ENCODE measurements around the gene OR4E1.
A peak's percentile ranks its signal among the peaks of the same experiment; 100 is the strongest.
"Not testable (repeated sequence)": the region's sequence is repeated elsewhere in the genome, so short reads cannot be mapped to it uniquely, and the experiment has no call there.

OR4E1 gene, protein sequence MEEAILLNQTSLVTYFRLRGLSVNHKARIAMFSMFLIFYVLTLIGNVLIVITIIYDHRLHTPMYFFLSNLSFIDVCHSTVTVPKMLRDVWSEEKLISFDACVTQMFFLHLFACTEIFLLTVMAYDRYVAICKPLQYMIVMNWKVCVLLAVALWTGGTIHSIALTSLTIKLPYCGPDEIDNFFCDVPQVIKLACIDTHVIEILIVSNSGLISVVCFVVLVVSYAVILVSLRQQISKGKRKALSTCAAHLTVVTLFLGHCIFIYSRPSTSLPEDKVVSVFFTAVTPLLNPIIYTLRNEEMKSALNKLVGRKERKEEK

DNA sequence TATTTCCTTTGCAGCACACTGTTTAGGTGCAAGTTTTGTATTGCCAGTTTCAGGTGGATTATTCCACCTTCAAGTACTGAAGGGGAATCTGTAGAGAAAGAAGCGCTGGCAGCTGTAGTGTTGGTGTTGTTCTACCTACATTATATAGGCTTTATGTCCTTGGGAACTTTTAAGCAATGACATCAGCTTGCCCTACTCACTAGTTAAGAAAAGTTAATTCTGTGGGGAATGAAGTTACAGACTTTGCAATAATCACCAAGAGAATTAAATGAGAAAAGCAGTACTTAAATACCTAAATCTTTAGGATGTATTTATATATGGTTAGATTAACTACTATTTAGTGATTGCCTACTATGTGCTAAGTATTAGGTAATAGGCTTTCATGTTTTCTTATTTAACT lies at the start of gene OR4E1:
OR4E1 (minus strand) TSS at position 101 of the 400 bp plus-strand sequence. CDS start 2,883 bp downstream, outside the sequence.
- no peak for DNase-seq (ENCODE audit: low read depth in 2 of 2)

DNA sequence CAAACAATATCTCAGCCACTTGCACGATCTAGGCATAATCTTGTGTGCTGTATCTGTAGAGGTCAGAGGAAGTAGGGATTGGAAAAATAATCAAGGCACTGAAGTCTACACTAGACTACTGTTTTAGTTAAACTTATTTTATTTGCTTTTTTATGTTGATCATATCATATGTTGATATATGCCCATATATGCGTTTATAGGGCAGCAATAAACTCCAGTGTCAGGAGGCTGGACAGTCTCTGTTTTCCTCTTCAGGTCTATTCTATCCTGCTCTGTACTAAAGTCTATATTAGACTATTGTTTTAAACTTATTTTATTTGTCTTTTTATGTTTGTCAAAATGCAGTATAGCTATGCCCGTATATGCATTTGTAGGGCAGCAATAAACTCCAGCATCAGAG lies 47.9 kb upstream of the OR4E1 start:
- DNase-seq (ENCODE audit: low read depth in 2 of 2): no peak

DNA sequence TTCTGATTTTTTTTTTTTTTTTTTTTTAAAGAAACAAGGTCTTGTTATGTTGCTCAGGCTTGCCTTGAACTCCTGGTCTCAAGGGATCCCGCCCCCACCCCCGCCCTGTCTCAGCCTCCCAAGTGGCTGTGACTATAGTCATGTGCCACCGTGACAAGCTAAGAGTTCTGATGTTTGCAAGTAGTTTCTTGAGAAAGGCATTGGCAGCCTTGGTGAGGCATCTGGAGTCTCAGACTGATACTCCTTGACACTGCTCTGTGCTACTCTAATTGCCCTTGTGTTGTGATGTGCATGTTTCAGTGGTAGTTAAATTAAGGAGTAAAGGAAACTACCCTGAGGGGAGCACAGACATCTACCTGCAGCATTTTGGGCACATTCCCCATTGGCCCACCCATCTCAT lies 46.2 kb upstream of the OR4E1 start:
- DNase-seq (ENCODE audit: low read depth in 2 of 2): no peak

DNA sequence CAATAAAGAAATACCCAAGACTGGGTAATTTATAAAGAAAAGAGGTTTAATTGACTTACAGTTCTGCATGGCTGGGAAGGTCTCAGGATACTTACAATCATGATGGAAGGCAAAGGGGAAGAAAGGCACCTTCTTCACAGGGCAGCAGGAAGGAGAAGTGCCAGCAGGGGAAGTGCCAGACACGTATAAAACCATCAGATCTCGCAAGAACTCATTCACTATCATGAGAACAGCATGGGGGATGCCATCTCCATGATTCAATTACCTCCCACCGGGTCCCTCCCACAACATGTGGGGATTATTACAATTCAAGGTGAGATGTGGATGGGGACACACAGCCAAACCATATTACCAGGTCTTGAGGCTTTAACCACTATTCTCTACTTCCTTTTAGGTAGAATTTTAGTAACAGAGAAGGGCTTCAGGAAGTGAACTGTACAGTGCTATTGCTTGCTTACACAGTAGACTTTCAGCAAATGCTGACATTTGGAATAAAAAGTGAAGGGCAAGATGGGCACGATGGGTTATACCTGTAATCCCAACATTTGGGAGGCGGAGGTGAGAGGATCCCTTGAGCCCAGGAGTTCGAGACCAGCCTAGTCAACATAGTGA lies 40.8 kb upstream of the OR4E1 start:
- DNase-seq (ENCODE audit: low read depth in 2 of 2): no peak

DNA sequence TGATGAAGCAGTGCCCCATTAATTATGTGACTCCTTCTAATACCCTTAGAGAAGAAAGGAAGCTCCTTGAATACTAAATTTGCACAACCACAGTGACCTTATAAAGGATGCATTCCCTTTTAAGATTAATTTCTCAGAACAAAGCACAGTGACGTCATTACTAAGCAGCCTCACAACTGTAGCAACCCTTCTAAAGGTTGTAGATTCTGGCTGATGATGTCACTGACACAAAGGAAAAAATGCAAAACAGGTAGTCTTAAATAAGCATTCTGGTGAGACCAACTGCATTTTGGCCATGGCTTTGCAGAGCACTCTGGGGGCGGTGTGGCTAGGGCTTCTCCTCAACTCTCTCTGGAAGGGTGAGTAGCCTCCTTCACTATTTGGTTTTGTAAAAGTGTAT lies 38.4 kb upstream of the OR4E1 start:
- DNase-seq (ENCODE audit: low read depth in 2 of 2): no peak

DNA sequence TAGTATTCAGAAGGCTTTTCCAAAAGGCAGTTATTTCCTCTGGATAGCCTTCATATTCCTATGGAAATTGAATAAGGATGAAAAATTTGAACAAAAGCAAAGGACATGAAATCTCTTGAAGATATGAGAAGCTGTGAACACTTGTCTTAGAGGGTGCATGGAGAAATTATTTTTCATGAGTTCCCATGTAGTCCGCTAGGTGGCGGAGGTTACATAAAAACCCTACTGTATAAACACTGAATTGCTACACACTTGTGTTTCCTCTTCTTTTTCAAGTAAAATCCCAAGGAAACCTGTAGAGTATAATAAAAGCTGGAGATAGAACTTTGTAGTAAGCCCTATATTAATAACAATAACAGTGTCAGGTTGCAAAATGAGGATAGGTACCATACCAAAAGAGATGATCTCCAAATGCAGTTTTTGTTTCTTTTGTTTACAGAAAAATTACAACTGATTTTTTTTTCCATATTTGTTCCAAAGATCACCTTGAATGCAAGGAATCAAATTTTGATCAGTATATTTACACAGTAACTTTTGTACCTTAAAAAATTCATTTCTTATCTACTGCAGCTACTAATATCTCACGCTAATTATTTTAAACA lies 37.8 kb upstream of the OR4E1 start:
- peak in 1 of 2 experiments; percentile 1 for DNase-seq (ENCODE audit: low read depth in 2 of 2)

DNA sequence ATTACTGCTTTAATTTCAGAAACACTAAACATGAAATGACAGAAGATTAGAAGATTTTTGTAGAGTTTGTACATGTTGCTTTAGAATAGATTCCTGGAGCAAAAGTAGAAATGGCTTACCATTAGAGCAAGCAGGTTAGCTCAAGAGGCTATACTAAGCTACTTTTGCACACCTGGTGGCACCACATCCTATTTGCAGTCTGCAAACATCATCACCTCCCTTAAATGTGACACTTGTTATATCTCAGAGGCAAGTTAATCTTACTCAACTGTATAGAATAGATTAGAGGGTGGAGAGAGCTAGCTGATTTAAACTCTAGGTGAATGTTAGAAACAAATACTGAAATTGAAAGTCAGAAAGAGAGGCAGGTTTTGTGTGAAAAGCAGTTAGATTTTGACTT lies 30.7 kb upstream of the OR4E1 start:
- DNase-seq (ENCODE audit: low read depth in 2 of 2): no peak

DNA sequence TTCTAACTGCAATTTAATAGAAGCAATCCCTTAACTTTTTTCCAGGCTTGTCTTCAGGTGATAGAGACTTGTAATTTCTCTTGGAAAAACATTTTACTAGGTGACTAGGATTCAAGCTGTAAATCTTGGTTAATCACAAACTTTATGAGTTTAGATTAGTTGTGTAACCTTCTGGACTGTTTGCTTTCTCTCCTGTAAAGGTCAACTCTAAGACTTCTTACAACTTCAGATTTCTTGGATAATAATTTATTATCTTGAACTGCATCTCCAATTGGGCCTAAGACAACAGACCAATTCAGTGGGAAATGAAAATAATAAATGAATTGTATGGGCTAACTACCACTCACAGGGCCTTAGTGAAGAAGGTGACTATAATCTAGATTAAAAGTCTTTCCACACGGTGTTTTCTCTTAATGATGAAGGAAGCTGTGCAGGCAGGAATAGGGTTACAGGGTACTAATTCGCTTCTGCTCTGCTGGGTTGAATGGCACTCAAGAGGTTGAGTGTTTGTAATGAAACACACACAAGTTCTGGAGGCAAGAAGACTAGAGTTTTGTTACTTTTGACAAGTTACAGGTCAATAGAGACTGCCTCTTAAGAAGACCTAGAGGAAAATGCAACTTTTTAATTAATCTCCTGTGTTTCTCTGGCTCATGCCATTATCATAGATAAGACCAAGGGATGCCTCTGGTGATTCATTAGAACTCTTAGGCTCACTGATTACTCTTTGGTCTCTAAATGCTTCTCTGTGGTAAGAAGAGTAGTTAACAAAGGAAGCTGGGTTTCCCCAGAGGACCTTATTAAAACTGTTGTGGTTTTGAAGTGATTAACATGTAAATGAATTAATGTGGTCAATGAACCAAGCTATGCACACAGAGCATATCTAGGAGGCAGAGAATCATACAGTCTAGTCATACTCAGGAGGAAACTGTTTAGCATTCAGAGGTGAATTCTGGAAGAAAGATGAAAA lies 30.0 kb upstream of the OR4E1 start:
- DNase-seq (ENCODE audit: low read depth in 2 of 2): no peak

DNA sequence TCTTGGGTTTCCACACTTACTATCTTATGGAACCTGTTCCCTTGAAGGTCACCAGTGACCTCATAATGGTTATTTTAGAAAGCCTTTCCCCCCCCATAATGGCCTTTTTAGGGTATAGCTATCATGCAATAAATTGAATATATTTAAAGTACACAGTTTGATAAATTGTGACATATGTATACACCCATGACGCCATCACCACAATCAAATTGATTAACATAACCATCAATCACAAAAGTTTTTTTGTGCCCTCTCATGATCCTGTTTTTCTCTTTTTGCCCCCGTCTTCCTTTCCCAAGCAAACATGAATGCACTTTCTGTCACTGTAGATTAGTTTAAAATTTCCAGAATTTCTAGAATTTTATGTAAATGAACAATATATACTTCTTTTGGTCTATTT lies 28.7 kb upstream of the OR4E1 start:
- DNase-seq (ENCODE audit: low read depth in 2 of 2): no peak

DNA sequence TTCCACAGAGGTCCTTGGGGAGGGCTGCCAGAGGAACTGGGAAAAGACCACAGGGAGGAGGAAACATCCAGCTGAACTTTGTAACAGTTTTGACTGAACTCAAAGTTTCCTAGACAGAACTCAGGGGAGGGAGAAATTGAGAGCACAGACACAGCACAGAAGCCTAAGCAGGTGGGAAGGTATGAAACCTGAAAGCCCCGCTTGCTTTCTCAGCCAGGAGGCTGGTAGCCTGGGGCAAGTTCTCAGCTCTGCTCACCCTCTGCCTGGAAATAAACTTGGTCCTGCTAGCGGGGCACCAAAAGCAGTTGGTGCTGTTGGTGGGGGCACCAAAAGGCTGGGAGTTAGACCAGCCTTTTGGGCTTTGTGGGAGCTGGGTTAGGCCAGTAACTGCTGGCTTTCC lies 25.9 kb upstream of the OR4E1 start:
- no peak for DNase-seq (ENCODE audit: low read depth in 2 of 2)

DNA sequence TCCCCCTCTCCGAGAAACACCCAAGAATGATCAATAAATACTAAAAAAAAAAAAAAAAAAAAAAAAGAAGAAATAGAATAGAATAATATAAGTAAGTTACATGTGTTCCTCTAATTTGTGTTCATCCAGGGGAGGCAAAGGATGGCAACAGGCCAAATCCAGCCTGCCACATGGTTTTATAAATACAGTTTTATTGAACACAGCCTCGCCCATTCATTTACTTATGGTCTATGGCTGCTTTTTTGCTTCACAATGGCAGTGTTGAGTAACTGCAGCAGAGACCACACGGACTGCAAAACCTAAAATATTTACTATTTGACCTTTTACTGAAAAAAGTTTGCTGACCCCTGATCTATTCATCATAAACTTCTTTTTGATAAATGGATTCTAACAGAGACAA lies 24.9 kb upstream of the OR4E1 start:
- not testable (repeated sequence) for DNase-seq (ENCODE audit: low read depth in 2 of 2)

DNA sequence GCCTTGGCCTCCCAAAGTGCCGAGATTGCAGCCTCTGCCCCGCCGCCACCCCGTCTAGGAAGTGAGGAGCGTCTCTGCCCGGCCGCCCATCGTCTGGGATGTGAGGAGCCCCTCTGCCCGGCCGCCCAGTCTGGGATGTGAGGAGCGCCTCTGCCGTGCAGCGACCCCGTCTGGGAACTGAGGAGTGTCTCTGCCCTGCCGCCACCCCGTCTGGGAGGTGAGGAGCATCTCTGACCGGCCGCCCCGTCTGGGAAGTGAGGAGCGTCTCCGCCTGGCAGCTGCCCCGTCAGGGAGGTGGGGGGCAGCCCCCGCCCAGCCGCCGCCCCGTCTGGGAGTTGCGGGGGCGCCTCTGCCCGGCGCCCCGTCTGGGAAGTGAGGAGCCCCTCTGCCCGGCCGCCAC lies 24.0 kb upstream of the OR4E1 start:
- not testable (repeated sequence) for DNase-seq (ENCODE audit: low read depth in 2 of 2)

DNA sequence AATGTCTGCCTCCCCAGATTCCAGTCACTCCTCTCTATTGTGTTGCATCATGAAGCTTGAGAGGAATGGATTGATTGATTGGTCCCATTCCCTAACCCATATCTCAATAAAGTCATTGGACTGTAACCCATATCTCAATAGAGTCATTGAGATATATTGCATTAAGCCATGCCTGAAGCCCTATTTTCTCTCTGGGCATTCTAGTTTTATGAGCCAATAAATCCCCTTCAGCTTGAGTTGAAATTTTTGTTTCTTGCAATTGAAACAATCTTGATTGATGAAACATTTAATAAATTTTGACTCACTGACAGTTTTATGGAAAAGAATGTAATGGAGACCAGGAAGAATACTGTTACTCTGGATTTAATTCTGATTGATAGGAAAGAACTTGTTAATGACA lies 20.8 kb upstream of the OR4E1 start:
- DNase-seq (ENCODE audit: low read depth in 2 of 2): no peak

DNA sequence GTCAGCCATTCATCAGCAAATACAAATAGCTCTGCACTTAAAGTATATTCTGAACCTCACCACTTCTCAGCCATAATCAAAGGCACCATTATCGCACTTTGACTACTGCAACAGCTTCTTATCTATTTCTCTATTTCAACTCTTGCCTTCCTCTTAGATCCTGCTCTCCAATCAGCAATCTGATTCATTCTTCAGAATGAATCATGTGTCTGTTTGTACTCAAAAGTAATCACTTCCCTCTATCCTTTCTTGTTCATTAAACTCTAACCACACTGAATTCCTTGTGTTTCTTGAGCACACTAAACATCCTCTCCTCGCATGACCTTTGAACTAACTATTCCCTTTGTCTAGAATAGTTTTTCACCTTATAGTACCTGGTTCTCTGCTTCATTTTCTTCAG lies 12.8 kb upstream of the OR4E1 start:
- no peak for DNase-seq (ENCODE audit: low read depth in 2 of 2)

DNA sequence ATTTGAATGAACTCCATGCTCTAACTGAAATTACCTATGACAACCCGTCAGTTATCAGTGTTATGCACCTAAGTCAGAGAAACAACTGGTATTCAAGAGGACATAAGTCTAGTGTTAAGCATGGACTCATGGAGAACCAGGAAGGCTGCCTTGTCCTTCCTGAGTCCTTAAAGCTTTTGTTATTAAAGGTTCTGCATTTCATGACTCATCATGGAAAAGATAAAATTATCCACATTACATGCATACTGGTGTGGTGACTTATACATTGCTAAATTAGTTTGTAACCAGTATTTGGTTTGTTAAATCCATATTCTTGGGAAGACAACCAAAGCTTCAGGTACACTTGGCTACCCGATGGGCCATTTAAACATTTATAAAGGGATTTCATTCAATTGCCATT lies 6.5 kb upstream of the OR4E1 start:
- DNase-seq (ENCODE audit: low read depth in 2 of 2): no peak

DNA sequence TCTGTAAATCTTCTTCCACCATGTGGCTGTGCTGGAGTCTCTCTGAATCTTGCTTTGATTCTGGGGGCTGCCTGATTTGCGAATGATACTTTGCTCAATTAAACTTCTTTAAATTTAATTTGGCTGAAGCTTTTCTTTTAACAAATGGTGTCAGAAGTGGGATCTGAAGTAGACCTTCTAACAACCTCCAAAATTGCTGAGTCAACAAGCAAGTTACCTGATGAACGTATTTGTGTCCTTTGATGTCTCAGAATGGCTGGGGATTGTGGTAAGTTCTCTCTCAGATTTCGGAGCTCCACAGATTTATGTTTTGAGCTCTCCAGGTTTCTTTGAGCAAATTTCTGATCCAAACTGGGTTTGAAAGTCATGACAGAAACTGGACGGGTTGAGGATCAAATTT lies 1.9 kb upstream of the OR4E1 start:
- DNase-seq (ENCODE audit: low read depth in 2 of 2): no peak

DNA sequence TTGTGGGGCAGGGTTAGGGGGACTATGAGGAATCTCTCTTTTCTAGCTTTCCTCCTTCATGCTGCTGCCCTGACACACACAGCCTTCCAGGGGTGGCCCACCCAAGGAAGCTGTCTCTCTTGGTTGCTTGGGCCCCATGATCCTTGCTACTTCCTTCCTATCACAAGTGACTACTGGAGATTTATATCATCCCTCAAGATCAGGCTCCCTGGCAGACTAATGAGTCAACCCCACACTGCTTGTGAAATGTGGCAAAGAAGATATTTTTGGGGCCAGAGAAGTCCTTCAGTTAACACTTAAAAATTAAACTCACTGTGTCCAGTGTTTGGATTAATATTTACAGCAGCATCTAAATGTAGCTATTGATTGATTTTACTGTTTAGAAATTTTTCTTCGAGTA lies 1.5 kb downstream of the OR4E1 start:
- no peak for DNase-seq (ENCODE audit: low read depth in 2 of 2)

DNA sequence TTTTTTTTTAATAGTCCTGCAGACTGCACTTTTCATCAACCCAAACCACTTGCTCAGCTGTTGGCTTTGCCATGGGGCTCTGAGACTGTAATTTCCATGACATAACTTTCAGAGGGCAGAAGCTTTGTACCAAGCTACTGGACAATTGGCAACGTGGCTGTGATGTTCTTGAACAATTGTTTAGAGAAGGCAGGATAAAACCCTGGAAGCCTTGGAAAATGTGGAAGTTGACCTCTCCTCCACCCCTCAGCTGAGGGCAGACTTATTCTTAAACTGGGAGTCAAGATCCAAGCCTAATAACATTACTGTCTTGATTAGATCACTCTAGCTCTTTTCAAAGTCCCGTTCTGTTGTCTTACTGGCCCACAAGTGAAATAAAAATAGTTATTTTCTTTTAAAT lies 2.2 kb downstream of the OR4E1 start:
- no peak for DNase-seq (ENCODE audit: low read depth in 2 of 2)

DNA sequence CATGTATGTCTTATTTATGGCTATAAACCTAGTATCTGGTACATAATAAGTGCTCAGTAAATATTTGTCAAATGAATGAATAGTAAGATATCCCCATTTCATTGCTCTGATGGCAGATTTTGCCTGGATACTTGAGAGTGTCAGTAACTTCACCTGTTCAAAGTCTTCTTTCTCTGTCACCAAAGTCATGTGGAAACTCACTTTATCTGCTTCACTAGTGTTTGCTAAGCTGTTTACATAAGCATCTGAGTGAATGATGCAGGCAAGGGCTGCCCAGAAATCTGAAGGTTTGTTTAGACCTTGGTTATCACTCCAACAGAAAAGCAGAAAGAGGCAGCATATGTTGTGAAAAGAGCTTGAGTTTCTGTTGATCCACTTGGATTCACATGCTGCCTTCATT lies 4.3 kb downstream of the OR4E1 start:
- DNase-seq (ENCODE audit: low read depth in 2 of 2): no peak

DNA sequence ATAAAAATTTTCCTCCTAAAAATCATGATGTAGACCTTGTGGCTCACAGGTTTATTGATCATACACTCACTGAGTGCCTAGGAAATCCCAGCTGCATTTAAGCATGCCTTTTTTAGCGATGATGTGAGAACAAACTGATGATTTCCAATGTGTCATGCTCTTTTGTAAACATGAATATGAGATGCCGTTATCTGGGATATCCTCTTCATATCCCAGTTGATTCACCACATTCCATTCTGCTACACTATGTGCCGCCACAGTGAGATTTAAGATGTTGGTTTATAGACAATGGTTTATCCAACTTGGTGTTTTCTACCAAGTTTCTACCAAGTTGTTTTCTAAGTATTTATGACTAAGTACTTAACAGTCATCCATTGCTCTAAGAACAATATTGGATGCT lies 5.2 kb downstream of the OR4E1 start:
- no peak for DNase-seq (ENCODE audit: low read depth in 2 of 2)

DNA sequence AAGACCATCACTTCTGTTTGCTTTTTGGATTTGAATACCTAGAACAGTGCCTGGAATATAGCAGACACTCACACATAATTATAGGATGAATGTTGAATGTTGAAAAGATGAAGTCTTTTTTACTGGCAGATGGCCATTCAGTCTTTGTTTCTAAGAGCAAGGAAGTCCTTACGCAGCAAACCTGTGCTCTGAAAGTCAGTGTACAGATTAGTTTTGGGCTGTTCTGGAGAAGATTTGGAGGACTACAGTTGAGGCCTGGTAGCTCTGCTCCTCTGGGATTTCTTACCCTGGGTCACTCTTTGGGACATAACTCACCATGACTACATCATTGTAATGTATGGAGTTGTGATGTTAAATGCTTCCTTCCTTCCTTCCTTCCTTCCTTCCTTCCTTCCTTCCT lies 16.6 kb downstream of the OR4E1 start:
- no peak for DNase-seq (ENCODE audit: low read depth in 2 of 2)

DNA sequence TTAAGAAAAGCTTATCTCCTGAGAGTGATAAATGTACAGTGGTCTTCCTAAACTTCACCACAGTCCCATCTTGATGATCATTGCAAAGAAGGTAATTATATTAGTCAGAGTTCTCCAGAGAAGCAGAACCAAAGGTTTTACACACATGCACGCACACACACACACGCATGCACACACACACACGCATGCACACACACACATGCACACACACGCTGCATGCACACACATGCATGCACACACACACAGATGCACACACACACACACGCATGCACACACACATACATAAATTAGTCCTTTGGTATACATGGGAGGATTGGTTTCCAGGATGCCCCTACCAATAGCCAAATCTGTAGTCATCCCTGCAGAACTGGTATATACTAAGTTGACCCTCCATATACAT lies 19.4 kb downstream of the OR4E1 start:
- no peak for DNase-seq (ENCODE audit: low read depth in 2 of 2)
